IPS DF 4.7 (cell line): Measurements from ENCODE around the gene MARCO.
"Not testable (repeated sequence)": the region's sequence is repeated elsewhere in the genome, so short reads cannot be mapped to it uniquely, and the experiment has no call there.

Experiments used
- DNase-seq: peaks from one replicate; pipeline ENCODE4 v3.0.0-alpha.2; 2013; ENCODE audit warnings: low spot score; ENCODE audit errors: extremely low read depth

Gene MARCO

GRCh38 chr2:118929059-118929458 lies 12.9 kb upstream of the MARCO start:
- no peak for DNase-seq

- DNase-seq = no peak
These were observed 9.0 kb upstream of the MARCO start for GRCh38 chr2:118932949-118933348.

GRCh38 chr2:118936306-118936705 lies 5.7 kb upstream of the MARCO start:
- DNase-seq = no peak

GRCh38 chr2:118936936-118937335 lies 5.1 kb upstream of the MARCO start:
- DNase-seq = no peak

GRCh38 chr2:118937817-118938216 lies 4.2 kb upstream of the MARCO start:
- DNase-seq = no peak

GRCh38 chr2:118939994-118940393 lies 2.0 kb upstream of the MARCO start:
- DNase-seq = no peak

GRCh38 chr2:118940486-118941120 lies 1.4 kb upstream of the MARCO start:
- no peak for DNase-seq

- no peak for DNase-seq
These were observed 1.3 kb downstream of the MARCO start for GRCh38 chr2:118943286-118943685.

GRCh38 chr2:118945881-118946280 lies 3.9 kb downstream of the MARCO start:
- DNase-seq = no peak

- DNase-seq = not testable (repeated sequence)
These were observed 6.3 kb downstream of the MARCO start for GRCh38 chr2:118948266-118948665.

GRCh38 chr2:118954297-118955060 lies 12.5 kb downstream of the MARCO start:
- no peak for DNase-seq

GRCh38 chr2:118965737-118966136 lies 23.7 kb downstream of the MARCO start:
- no peak for DNase-seq

- no peak for DNase-seq
These were observed 25.3 kb downstream of the MARCO start for GRCh38 chr2:118967124-118967880.

- no peak for DNase-seq
These were observed 26.0 kb downstream of the MARCO start for GRCh38 chr2:118968042-118968441.

GRCh38 chr2:118968961-118969733 lies 27.2 kb downstream of the MARCO start:
- DNase-seq = no peak

- no peak for DNase-seq
These were observed 27.9 kb downstream of the MARCO start for GRCh38 chr2:118969734-118970395.

GRCh38 chr2:118970396-118971135 lies 28.6 kb downstream of the MARCO start:
- no peak for DNase-seq

GRCh38 chr2:118971245-118972122 lies 29.5 kb downstream of the MARCO start:
- DNase-seq = no peak

GRCh38 chr2:118973542-118973951 lies 31.6 kb downstream of the MARCO start:
- no peak for DNase-seq
